Measurements from ENCODE around the gene SLC28A1.

- no peak for TF ChIP-seq POLR2A (IDR thresholded peaks at IDR 0.05; ENCODE audit: low read length)
- TF ChIP-seq GATA1 (IDR thresholded peaks at IDR 0.05; ENCODE audit: low read depth, low read length) = no peak
Measured at GRCh38 chr15:84914909-84915605, 30.6 kb downstream of the SLC28A1 start.

Measured in erythroblast (primary cell).